Loucy (cell line): Measurements from ENCODE around the gene STK35.

Experiments
- H2AFZ ChIP-seq: fragments of 200-600 bp; sonication (generic); 2 replicates; pipeline ENCODE4 v1.6.0; 2016; ENCODE audit warnings: antibody characterized with exemption, mild to moderate bottlenecking, low read length, moderate library complexity
- H3F3A ChIP-seq: fragments of 200-600 bp; 2 replicates; pipeline ENCODE4 v1.6.0; 2016; ENCODE audit warnings: antibody characterized with exemption, low read depth, mild to moderate bottlenecking
- H3K27me3 ChIP-seq: fragments of 200-600 bp; sonication (generic); 2 replicates; pipeline ENCODE4 v1.6.1; 2014; ENCODE audit warnings: low read length, mild to moderate bottlenecking; ENCODE audit not compliant: insufficient read depth, poor library complexity, severe bottlenecking
- H3K36me3 ChIP-seq: fragments of 200-600 bp; sonication (generic); 2 replicates; pipeline ENCODE4 v1.6.1; 2016; ENCODE audit warnings: low read length; ENCODE audit not compliant: insufficient read depth
- H3K4me1 ChIP-seq: fragments of 200-600 bp; sonication (generic); 2 replicates; pipeline ENCODE4 v1.5.1; 2014; ENCODE audit warnings: low read length, mild to moderate bottlenecking; ENCODE audit not compliant: insufficient read depth, poor library complexity, severe bottlenecking
- H3K4me2 ChIP-seq: fragments of 200-600 bp; sonication (generic); 2 replicates; pipeline ENCODE4 v1.6.0; 2014; ENCODE audit warnings: antibody characterized with exemption, low read length, low read depth, mild to moderate bottlenecking; ENCODE audit not compliant: poor library complexity, severe bottlenecking
- H3K4me3 ChIP-seq: fragments of 200-600 bp; sonication (generic); 2 replicates; pipeline ENCODE4 v1.5.1; 2014; ENCODE audit warnings: low read length, mild to moderate bottlenecking, mixed read lengths; ENCODE audit not compliant: poor library complexity, severe bottlenecking
- H3K79me2 ChIP-seq: fragments of 200-600 bp; sonication (generic); 2 replicates; pipeline ENCODE4 v1.6.1; 2014; ENCODE audit warnings: low read length; ENCODE audit not compliant: insufficient read depth
- H3K9ac ChIP-seq: fragments of 200-600 bp; sonication (generic); 2 replicates; pipeline ENCODE4 v1.6.0; 2014; ENCODE audit warnings: mild to moderate bottlenecking, low read depth, low read length, moderate library complexity; ENCODE audit not compliant: poor library complexity, severe bottlenecking
- H3K9me2 ChIP-seq: fragments of 200-600 bp; sonication (generic); replicated peaks from 2 replicates; pipeline ENCODE4 v1.6.1; 2016; ENCODE audit warnings: low read depth, low read length, mixed read lengths
- H3K9me3 ChIP-seq: fragments of 200-600 bp; sonication (generic); 2 replicates; pipeline ENCODE4 v1.6.1; 2014; ENCODE audit warnings: mild to moderate bottlenecking, antibody characterized with exemption, low read length, low read depth; ENCODE audit not compliant: insufficient read depth
- H4K20me1 ChIP-seq: fragments of 200-600 bp; sonication (generic); 2 replicates; pipeline ENCODE4 v1.6.0; 2014; ENCODE audit warnings: antibody characterized with exemption, low read length, mild to moderate bottlenecking; ENCODE audit not compliant: insufficient read depth, poor library complexity, severe bottlenecking
- CTCF ChIP-seq: fragments of 200-600 bp; sonication (generic); conservative IDR thresholded peaks from 2 replicates; pipeline ENCODE4 v1.5.1; 2014; ENCODE audit warnings: mild to moderate bottlenecking, antibody characterized with exemption, low read length
- EZH2phosphoT487 ChIP-seq: fragments of 200-600 bp; IDR thresholded peaks from 2 replicates; pipeline ENCODE4 v1.6.1; 2018; ENCODE audit warnings: antibody characterized with exemption, mild to moderate bottlenecking, moderate library complexity, borderline replicate concordance

Gene STK35

GRCh38 chr20:2065099-2065498 lies 36.5 kb upstream of the STK35 start:
- Histone ChIP-seq H3K4me2 (no peak overlapping the region), H4K20me1 (no peaks in the 10 kb centered on the region), H3K9ac (no peak overlapping the region), H3K79me2 (no peaks in the 10 kb centered on the region), H3K36me3 (no peaks in the 10 kb centered on the region), H3K4me1 (no peaks in the 10 kb centered on the region), H3K9me2 (no peaks in the 10 kb centered on the region), H3K9me3 (no peaks in the 10 kb centered on the region), H2AFZ (no peak overlapping the region), H3K4me3 (no peak overlapping the region), H3K27me3 (no peaks in the 10 kb centered on the region), H3F3A (no peaks in the 10 kb centered on the region)
- TF ChIP-seq CTCF = no peak
- no peak for TF ChIP-seq EZH2phosphoT487

DNA sequence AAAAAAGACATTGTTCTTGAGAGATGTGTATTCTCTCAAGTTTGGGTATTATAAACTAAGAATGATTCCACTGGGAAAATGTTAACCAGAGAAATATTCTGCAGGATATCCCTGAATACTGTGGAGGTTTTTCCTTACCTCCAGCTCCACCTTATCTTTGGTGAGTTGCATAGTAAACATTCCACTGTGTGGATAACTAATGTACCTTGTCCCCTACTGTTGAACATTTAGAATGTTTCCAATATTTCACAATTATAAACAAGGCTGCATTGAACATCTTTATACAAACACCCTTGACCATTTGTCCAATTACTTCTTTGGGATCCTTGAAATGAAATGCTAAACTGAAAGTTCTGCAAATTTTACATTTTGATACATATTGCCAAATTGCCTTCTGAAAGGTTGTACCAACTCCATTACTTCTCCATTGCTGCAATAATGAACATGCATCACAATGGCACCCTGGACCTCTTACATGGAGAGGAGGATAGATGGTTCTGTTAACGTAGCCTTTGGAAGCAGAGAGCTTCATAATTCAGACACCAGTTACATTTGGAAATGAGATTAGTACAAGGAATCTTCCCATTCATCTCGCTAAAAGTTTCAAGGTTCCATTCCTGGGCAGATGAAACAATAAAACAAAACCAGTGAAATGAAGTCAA lies 35.0 kb upstream of the STK35 start:
- Histone ChIP-seq H2AFZ (no peak overlapping the region), H3K4me3 (no peak overlapping the region), H3K4me2 (no peak overlapping the region), H3F3A (no peaks in the 10 kb centered on the region), H3K79me2 (no peaks in the 10 kb centered on the region), H3K4me1 (no peaks in the 10 kb centered on the region), H4K20me1 (no peaks in the 10 kb centered on the region), H3K27me3 (no peaks in the 10 kb centered on the region), H3K9me3 (no peaks in the 10 kb centered on the region), H3K36me3 (no peaks in the 10 kb centered on the region), H3K9me2 (no peaks in the 10 kb centered on the region), H3K9ac (no peak overlapping the region)
- no peak for TF ChIP-seq EZH2phosphoT487
- no peak for TF ChIP-seq CTCF

DNA sequence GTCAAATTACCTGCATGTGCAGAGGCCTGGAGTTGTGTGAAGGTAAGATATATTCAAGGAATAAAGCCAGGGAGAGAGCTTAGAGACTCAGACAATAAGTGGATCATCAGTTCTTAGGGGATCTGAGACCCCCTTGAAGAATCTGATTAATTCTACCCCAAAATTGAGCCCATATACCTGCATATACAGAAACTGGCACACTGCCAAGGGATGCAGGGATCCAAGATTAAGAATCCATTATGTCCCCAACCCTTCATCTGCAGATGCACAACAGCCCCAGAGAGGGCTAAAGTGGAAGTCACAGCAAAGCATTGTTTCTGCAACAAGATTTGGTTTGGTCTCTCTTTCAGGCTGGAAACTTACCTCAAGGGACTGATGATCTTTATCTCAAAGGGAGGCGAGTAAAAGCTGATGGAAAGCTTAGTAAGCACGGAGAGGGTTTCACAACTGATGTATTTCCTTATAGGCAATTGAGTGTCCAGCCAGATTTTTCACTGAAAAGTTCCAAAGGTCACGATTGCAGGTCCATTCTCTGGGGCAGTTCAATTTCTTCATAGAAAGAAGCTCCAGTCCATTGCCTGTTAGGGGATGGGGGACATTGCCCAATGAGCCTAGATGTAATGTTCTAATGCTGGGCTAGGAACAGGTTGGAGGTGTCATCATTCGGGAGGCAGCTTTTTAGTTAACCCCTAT lies 20.9 kb upstream of the STK35 start:
- Histone ChIP-seq H3K36me3 (no peaks in the 10 kb centered on the region), H4K20me1 (no peaks in the 10 kb centered on the region), H3K9me3 (no peaks in the 10 kb centered on the region), H3K4me1 (no peaks in the 10 kb centered on the region), H3K79me2 (no peaks in the 10 kb centered on the region), H3K4me3 (no peak overlapping the region), H3F3A (no peaks in the 10 kb centered on the region), H3K9me2 (no peaks in the 10 kb centered on the region), H3K27me3 (no peaks in the 10 kb centered on the region), H3K9ac (no peak overlapping the region), H3K4me2 (no peak overlapping the region), H2AFZ (no peak overlapping the region)
- TF ChIP-seq CTCF = no peak
- TF ChIP-seq EZH2phosphoT487 = no peak
